K562 (cell line): ENCODE measurements around the gene EIF3I. TPM values are rescaled to one million over a fixed set of nuclear protein-coding genes. Genes with fewer than 3 reads are reported as not detected.

Experiments used
- C11orf30 ChIP-seq: fragments of 450-650 bp; IDR thresholded peaks from 2 replicates; pipeline ENCODE4 v1.6.1; 2016; ENCODE audit warnings: low read depth, mild to moderate bottlenecking
- CHD1 ChIP-seq: fragments of 200-600 bp; sonication (generic); IDR thresholded peaks from one replicate; pipeline ENCODE4 v1.6.1; 2012; ENCODE audit warnings: mild to moderate bottlenecking, moderate library complexity, low read length, inconsistent platforms
- CREB1 ChIP-seq, 2 experiments: sonication (generic) in 1 of 2; formaldehyde crosslinking in 1 of 2; IDR thresholded peaks; 2 replicates each; pipeline versions ENCODE4 v1.6.1 to v1.8.0; 2012 to 2022; ENCODE audit warnings: inconsistent platforms in 1 of 2, mild to moderate bottlenecking in 1 of 2, missing genetic modification reagents in 1 of 2, moderate library complexity in 1 of 2
- CSDE1 ChIP-seq, 2 experiments: fragments of 450-650 bp; IDR thresholded peaks; 2 replicates each; pipeline ENCODE4 v1.6.1; 2016; ENCODE audit warnings: mild to moderate bottlenecking in 1 of 2
- JUNB ChIP-seq: fragments of 450-650 bp; formaldehyde crosslinking; conservative IDR thresholded peaks from 2 replicates; pipeline ENCODE4 v1.4.0; 2020; ENCODE audit warnings: mild to moderate bottlenecking
- KAT7 ChIP-seq: sonication (generic); formaldehyde crosslinking; IDR thresholded peaks from 2 replicates; pipeline ENCODE4 v1.8.0; 2022; ENCODE audit warnings: missing genetic modification reagents, mild to moderate bottlenecking, borderline replicate concordance
- MYC ChIP-seq, 2 experiments: fragments of 250-450 bp in 1 of 2; sonication (Bioruptor Pico) in 1 of 2; IDR thresholded peaks; 2 replicates each; pipeline versions ENCODE4 v1.5.1 to v1.6.1; 2012 to 2021; ENCODE audit warnings: low read depth in 2 of 2, borderline replicate concordance in 1 of 2, improper control_type of control experiment in 1 of 2, low read length in 1 of 2, mild to moderate bottlenecking in 1 of 2, moderate library complexity in 1 of 2
- PBX2 ChIP-seq, 2 experiments: IDR thresholded peaks in 1 of 2; conservative IDR thresholded peaks in 1 of 2; 2 replicates each; pipeline ENCODE4 v1.6.1; 2016; ENCODE audit warnings: low read depth in 2 of 2, mild to moderate bottlenecking in 1 of 2, missing compliant biosample characterization in 1 of 2, missing genetic modification characterization in 1 of 2, moderate library complexity in 1 of 2
- PHB2 ChIP-seq: fragments of 450-650 bp; IDR thresholded peaks from 2 replicates; pipeline ENCODE4 v1.6.1; 2017; ENCODE audit warnings: low read depth
- POLR2A ChIP-seq: fragments of 450-650 bp; conservative IDR thresholded peaks from 2 replicates; pipeline ENCODE4 v1.6.1; 2016
- PREB ChIP-seq: sonication (generic); formaldehyde crosslinking; IDR thresholded peaks from 2 replicates; pipeline ENCODE4 v1.8.1; 2023; ENCODE audit warnings: mild to moderate bottlenecking, missing genetic modification reagents
- RFX1 ChIP-seq: fragments of 450-650 bp; IDR thresholded peaks from 2 replicates; pipeline ENCODE4 v1.6.1; 2016; ENCODE audit warnings: mild to moderate bottlenecking, moderate library complexity
- SMAD1 ChIP-seq: fragments of 150-350 bp; IDR thresholded peaks from 2 replicates; pipeline ENCODE4 v1.6.1; 2014; ENCODE audit warnings: low read length, low read depth; ENCODE audit not compliant: partially characterized antibody
- TCF7 ChIP-seq: sonication (generic); IDR thresholded peaks from 2 replicates; pipeline ENCODE4 v1.6.1; 2016; ENCODE audit warnings: antibody characterized with exemption, borderline replicate concordance
- XRCC3 ChIP-seq: fragments of 450-650 bp; IDR thresholded peaks from 2 replicates; pipeline ENCODE4 v1.6.1; 2017; ENCODE audit warnings: mild to moderate bottlenecking, moderate library complexity
- YY1 ChIP-seq, 3 experiments: IDR thresholded peaks; 2 replicates each; pipeline ENCODE4 v1.6.1; 2011; ENCODE audit warnings: low read length in 2 of 3, mild to moderate bottlenecking in 2 of 3, moderate library complexity in 2 of 3, borderline replicate concordance in 1 of 3, control low read depth in 1 of 3, low read depth in 1 of 3; ENCODE audit not compliant: insufficient read depth in 3 of 3, insufficient replicate concordance in 2 of 3, control insufficient read depth in 1 of 3, insufficient read length in 1 of 3; ENCODE audit errors: extremely low read depth in 1 of 3
- ZNF134 ChIP-seq: fragments of 250-450 bp; sonication (Bioruptor Pico); conservative IDR thresholded peaks from 2 replicates; pipeline ENCODE4 v1.4.0; 2020
- ZNF140 ChIP-seq: fragments of 250-450 bp; sonication (Bioruptor Pico); IDR thresholded peaks from 2 replicates; pipeline ENCODE4 v1.8.0; 2021; ENCODE audit warnings: moderate library complexity, mild to moderate bottlenecking, inconsistent platforms
- polyA plus RNA-seq, 8 experiments: library from polyadenylated mRNA; depleted of rRNA in 4 of 8; stranded (reverse) in 5 of 8; unstranded in 3 of 8; fragments of >200 nt; fragmentation: Nextera tagmentation in 2 of 8; fragmentation: Illumina TruSeq in 1 of 8; extraction: Ambion mirVana in 2 of 8; extraction: Trizol in 1 of 8; gene quantifications; 2 replicates each; pipeline versions ENCODE4 v1.2.1 to v1.2.3, GENCODE V29; 2011 to 2014; ENCODE audit warnings: inconsistent platforms in 1 of 8, missing spikeins in 1 of 8
- total RNA-seq, 7 experiments: library from RNA; depleted of rRNA in 6 of 7; stranded (reverse); fragments of >200 nt in 6 of 7; fragmentation: Illumina TruSeq in 2 of 7; extraction: Trizol in 2 of 7; gene quantifications; 2 replicates each; pipeline versions ENCODE4 v1.2.1 to v1.2.3, GENCODE V29; 2011 to 2021; ENCODE audit warnings: low replicate concordance in 1 of 7

Gene EIF3I
- total and polyA plus RNA-seq, 9 of the 15 experiments (the other 6 are each of a cell fraction or from before 2014, with no cell fraction given): 414 to 1,526 (median 635) TPM

GRCh38 chr1:32221980-32222755 lies at the start of gene EIF3I, which contains the start of gene TMEM234 (continued):
- TF ChIP-seq ZNF134 (CRISPR knock-in tag) (no peak), RFX1 (peak; percentile 98), C11orf30 (peak; percentile 78), CREB1 (IDR thresholded peaks at IDR 0.05) (peak; percentile 85; the same call in 1 of the 2 replicates), CREB1 (CRISPR knock-in tag; IDR thresholded peaks at IDR 0.05) (peak; percentile 88), CSDE1 (IDR thresholded peaks at IDR 0.05) (peak in 1 of 2 experiments; percentile 91; a peak in 2 of 4 replicates), KAT7 (CRISPR knock-in tag) (0 out of 2 replicates have a peak, but pooled peaks have one; percentile 43), JUNB (no peak), POLR2A (peak; percentile 97), PBX2 (CRISPR knock-in tag; IDR thresholded peaks at IDR 0.05; ENCODE audit: low read depth) (peak; percentile 13; the same call in 1 of the 2 replicates), PBX2 (tag; conservative IDR thresholded peaks at IDR 0.05; ENCODE audit: low read depth) (no peak), PREB (CRISPR knock-in tag) (peak; percentile 50; the same call in 1 of the 2 replicates), MYC (IDR thresholded peaks at IDR 0.05; ENCODE audit: low read depth, low read length) (peak; percentile 94), MYC (CRISPR knock-in tag; IDR thresholded peaks at IDR 0.05; ENCODE audit: borderline replicate concordance, low read depth) (no peak), YY1 (IDR thresholded peaks at IDR 0.05; ENCODE audit: borderline replicate concordance in 1 of 3, control insufficient read depth in 1 of 3, extremely low read depth in 1 of 3, insufficient read depth in 3 of 3, insufficient read length in 1 of 3, insufficient replicate concordance in 2 of 3, low read depth in 1 of 3, low read length in 2 of 3) (peak in 2 of 3 experiments; percentile 11 to 65), ZNF140 (CRISPR knock-in tag) (no peak), TCF7 (0 out of 2 replicates have a peak, but pooled peaks have one; percentile 30), PHB2 (no peak), SMAD1 (peak; percentile 68), CHD1 (peak; percentile 3), XRCC3 (no peak)
